ENCODE measurements around the gene SGO2. TPM values are rescaled to one million over a fixed set of nuclear protein-coding genes. Genes with fewer than 3 reads are reported as not detected.

The SGO2 gene
- total RNA-seq, 1 donor from 2014 or later, result 1.7 TPM

DNA sequence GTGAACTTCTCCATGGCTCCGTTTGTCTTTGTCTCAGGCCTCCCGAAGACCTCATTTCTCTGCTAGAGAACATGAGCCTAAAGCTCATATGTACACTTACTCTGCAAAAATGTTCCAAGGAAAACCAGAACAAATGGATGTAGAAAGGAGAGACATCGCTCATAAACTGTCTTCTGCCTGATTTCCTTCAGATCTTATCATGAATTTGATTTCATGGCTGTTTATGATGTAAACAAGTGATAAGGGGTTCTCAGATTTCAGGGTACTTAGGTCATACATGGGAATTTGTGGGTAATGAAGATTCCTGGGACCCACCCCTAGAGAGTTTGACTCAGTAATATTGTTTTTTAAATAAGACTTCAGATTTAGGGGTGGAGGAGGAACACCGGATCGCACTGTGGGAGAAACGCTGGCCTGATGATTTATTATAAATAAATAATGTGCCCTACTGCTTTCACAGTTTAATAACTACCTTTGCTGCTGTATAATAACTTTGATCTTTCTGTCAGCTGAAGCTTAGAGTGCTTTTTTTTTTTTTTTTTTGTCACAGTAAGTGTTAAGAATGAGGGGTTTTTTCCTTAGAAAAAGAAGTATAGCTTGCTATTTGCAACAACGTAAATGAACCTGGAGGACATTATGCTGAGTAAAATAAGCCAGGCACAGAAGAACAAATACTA is 74.7 kb downstream of the SGO2 start:
- Histone ChIP-seq H3K9me3 (no peaks in the 10 kb centered on the region), H3K27ac (no peak overlapping the region), H3K36me3 (peaks cover 0 to 4% of the 10 kb centered on the region in 2 donors), H3K4me3 (no peak overlapping the region), H3K4me1 (no peaks in the 10 kb centered on the region), H3K27me3 (no peaks in the 10 kb centered on the region)
- TF ChIP-seq, protein P1, sequence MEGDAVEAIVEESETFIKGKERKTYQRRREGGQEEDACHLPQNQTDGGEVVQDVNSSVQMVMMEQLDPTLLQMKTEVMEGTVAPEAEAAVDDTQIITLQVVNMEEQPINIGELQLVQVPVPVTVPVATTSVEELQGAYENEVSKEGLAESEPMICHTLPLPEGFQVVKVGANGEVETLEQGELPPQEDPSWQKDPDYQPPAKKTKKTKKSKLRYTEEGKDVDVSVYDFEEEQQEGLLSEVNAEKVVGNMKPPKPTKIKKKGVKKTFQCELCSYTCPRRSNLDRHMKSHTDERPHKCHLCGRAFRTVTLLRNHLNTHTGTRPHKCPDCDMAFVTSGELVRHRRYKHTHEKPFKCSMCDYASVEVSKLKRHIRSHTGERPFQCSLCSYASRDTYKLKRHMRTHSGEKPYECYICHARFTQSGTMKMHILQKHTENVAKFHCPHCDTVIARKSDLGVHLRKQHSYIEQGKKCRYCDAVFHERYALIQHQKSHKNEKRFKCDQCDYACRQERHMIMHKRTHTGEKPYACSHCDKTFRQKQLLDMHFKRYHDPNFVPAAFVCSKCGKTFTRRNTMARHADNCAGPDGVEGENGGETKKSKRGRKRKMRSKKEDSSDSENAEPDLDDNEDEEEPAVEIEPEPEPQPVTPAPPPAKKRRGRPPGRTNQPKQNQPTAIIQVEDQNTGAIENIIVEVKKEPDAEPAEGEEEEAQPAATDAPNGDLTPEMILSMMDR (IDR thresholded peaks at IDR 0.05), result no peak
- TF ChIP-seq POLR2AphosphoS5 (IDR thresholded peaks at IDR 0.05; ENCODE audit: insufficient read depth in 1 of 2, low read depth in 1 of 2), result no peak
- TF ChIP-seq POLR2A (IDR thresholded peaks at IDR 0.05), result no peak
- intact Hi-C loops (cut with DNase I), result no loop called here
- DNase-seq (ENCODE audit: extremely low spot score in 2 of 2), result no peak

DNA sequence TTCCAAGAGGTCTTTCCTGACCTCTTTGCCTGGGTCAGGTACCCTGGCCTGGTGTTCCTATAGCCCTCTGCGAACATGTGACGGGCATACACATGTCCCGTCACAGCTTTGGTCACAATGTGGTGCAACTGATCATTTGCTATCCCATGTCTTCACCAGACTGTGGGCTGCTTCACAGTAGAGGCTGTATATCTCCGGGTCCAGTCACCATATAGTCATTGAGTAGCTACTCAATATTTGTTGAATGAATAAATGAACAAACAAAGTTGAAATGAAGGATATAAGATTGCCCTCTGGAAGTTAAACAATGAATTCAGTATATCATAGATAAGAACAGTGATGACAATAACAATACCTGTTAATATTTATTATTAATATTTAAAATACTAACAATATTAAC is 76.6 kb downstream of the SGO2 start:
- Histone ChIP-seq H3K27me3 (no peaks in the 10 kb centered on the region), H3K9me3 (no peaks in the 10 kb centered on the region), H3K27ac (no peak overlapping the region), H3K4me1 (no peaks in the 10 kb centered on the region), H3K36me3 (peaks cover 0 to 12% of the 10 kb centered on the region in 2 donors), H3K4me3 (no peak overlapping the region)
- TF ChIP-seq POLR2A (IDR thresholded peaks at IDR 0.05) (no peak), POLR2AphosphoS5 (IDR thresholded peaks at IDR 0.05; ENCODE audit: insufficient read depth in 1 of 2, low read depth in 1 of 2) (no peak)
- TF ChIP-seq, protein P1 (IDR thresholded peaks at IDR 0.05), result no peak
- no peak for DNase-seq (ENCODE audit: extremely low spot score in 2 of 2)
- intact Hi-C loops (cut with DNase I), result no loop called here

DNA sequence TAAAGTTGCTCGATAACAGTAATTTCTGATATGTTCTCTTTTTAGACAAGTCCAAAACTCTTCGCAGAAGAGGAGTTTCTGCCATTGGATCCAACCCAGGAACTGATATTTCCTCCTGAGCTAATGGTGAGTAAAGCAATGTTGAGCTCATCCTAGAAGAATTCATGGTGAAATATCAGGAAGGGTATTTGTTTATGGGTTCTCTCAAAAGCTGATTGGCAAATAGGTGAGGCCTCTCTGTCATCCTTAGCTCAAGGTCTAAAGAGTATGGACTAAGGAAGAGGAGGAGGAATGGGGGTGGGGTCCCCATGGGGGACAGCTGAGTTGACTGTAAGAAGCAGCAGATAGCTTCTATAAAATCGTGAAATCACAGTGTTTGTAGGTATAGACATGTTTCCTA is 78.0 kb downstream of the SGO2 start:
- intact Hi-C loops (cut with DNase I), result no loop called here
- DNase-seq (ENCODE audit: extremely low spot score in 2 of 2), result no peak
- Histone ChIP-seq H3K27ac (no peak overlapping the region), H3K36me3 (peaks cover 0 to 12% of the 10 kb centered on the region in 2 donors), H3K4me1 (no peaks in the 10 kb centered on the region), H3K4me3 (no peak overlapping the region), H3K9me3 (no peaks in the 10 kb centered on the region), H3K27me3 (no peaks in the 10 kb centered on the region)
- TF ChIP-seq, protein P1 (IDR thresholded peaks at IDR 0.05), result no peak
- TF ChIP-seq POLR2A (IDR thresholded peaks at IDR 0.05) (no peak), POLR2AphosphoS5 (IDR thresholded peaks at IDR 0.05; ENCODE audit: insufficient read depth in 1 of 2, low read depth in 1 of 2) (no peak)

DNA sequence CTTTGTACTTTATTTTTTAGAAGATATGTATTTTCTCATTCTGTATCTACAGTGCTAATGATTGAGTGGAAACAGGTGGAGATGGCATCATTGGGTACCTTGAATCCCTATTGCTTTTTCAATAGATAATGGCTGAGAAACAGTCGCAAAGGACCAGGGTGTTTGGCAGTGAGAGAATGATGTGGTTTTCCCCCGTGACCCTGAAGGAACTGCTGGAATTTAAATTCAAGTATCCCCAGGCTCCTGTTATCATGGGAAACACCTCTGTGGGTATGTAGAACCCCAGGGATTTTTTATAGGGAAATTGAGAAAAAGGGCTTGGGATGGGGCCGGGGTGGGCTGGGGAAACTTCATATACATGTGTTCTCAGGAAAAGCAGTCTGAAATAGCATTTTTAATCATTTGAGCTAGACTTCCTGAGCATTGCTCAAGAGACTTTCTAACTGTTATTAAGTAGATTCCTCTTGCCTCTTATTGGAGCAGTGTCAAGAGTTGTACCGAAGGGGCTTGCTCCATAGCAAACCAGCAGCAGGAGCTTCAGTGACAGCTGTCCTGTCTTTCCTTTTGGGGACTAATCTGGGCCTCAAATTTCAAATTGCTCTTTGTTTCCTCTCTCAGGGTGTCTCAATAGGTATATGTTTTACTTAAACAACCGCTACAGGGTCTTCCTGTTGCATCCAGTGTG is 78.7 kb downstream of the SGO2 start:
- intact Hi-C loops (cut with DNase I), result no loop called here
- TF ChIP-seq POLR2A (IDR thresholded peaks at IDR 0.05) (no peak), POLR2AphosphoS5 (IDR thresholded peaks at IDR 0.05; ENCODE audit: insufficient read depth in 1 of 2, low read depth in 1 of 2) (no peak)
- TF ChIP-seq, protein P1 (IDR thresholded peaks at IDR 0.05), result no peak
- Histone ChIP-seq H3K36me3 (peaks cover 0 to 12% of the 10 kb centered on the region in 2 donors), H3K27ac (no peak overlapping the region), H3K27me3 (no peaks in the 10 kb centered on the region), H3K4me1 (no peaks in the 10 kb centered on the region), H3K9me3 (no peaks in the 10 kb centered on the region), H3K4me3 (no peak overlapping the region)
- no peak for DNase-seq (ENCODE audit: extremely low spot score in 2 of 2)
